Kidney glomerular epithelial cell (primary cell): ENCODE measurements around the gene EFR3B.
A peak's percentile ranks its signal among the peaks of the same experiment; 100 is the strongest.
"Not testable (repeated sequence)": the region's sequence is repeated elsewhere in the genome, so short reads cannot be mapped to it uniquely, and the experiment has no call there.

Experiments
- DNase-seq: peaks from one replicate; lab custom pipeline; 2025; lab: John Stamatoyannopoulos, UW

EFR3B gene

DNA sequence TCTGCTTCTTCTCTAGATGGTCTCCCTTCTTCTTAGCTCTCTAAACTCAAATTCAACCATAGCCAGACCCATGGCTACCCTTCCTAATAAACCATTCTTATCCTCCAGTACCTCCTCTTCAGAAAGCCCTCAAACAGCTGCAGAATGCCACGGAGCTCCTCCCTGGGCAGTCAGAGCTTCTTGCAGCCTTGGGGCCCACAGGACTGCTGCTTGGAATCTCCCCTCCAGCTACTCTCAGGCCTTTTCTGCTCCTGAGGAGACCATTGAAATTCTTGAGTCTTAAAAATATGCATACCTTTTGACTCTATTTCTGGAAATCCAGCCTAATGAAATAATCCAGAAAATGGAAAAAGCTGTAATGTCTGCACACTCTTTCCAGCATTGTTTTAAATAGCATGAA is 30.7 kb downstream of the EFR3B start:
- DNase-seq = no peak

DNA sequence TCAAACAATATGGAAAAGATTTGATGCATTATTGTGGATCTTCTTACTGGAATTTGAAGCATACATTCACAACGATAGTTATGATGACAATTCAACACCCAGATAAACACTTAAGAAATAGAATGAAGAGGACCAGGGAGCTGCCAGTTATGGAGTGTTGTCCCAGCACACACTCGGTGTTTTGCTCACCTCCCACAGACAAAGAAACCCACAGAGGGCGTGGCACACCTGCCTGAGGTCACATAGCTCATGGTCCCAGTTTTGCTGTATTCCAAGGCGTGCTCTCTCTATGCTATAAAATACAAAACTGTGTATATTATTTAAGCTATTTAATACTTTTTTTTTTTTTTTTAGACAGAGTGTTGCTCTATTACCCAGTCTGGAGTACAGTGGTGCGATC is 31.1 kb downstream of the EFR3B start:
- DNase-seq = no peak

DNA sequence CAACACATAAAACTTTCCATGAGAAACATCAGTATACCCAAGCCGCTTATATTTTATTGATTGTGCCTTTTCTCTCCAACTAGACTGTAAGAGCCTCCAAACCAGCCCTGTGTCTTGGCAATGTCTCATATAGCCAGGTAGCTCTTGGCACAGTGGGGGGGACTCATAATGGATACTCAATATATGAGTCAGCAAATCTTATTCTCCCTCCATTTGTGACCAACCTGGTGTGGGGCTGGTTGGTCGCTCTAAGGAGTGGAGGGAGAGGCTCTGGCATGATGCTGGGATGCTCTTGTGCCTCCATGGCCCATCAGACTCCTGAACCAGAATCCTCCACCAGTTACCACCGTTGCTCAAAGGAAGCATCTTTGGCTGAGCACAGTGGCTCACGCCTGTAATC is 32.0 kb downstream of the EFR3B start:
- no peak for DNase-seq

DNA sequence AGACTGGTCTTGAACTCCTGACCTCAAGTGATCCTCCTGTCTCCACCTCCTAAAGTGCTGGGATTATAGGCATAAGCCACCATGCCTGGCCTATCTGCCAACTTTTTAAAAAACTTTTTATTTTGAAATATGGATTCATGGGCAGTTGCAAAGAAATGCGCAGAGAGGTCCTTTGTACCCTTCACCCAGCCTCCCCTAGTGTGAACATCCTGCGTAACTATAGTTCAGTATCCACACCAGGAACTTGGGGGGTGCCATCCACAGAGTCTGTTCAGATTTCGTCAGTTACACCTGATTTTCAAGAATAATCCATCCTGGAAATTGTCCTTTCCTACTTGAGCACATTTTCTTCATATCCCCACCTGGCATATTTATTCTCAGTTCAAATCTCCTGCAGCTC is 33.0 kb downstream of the EFR3B start:
- no peak for DNase-seq

DNA sequence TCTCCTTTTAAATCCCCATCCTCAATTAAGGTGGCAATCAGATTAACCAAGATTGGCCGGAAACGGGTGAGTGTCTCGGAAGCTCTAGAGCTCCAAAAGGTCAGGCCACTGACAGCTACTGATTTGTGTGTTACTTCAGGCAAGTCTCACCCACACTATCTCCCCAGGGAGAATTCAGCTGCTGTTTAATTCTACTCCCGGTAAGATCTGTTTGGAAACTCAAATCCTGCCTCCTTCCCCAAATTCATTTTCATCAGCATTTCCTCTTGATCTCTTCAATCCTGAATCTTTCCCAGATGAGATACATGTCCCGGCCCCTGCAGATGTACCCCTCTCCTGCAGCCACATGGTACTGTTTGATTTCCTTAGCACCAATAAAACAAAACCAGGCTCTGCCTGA is 34.9 kb downstream of the EFR3B start:
- no peak for DNase-seq

- DNase-seq = no peak
Observed at GRCh38 chr2:25077789-25078169, 35.9 kb downstream of the EFR3B start.

GRCh38 chr2:25078170-25079049 is 36.5 kb downstream of the EFR3B start:
- DNase-seq = peak; percentile 97

DNA sequence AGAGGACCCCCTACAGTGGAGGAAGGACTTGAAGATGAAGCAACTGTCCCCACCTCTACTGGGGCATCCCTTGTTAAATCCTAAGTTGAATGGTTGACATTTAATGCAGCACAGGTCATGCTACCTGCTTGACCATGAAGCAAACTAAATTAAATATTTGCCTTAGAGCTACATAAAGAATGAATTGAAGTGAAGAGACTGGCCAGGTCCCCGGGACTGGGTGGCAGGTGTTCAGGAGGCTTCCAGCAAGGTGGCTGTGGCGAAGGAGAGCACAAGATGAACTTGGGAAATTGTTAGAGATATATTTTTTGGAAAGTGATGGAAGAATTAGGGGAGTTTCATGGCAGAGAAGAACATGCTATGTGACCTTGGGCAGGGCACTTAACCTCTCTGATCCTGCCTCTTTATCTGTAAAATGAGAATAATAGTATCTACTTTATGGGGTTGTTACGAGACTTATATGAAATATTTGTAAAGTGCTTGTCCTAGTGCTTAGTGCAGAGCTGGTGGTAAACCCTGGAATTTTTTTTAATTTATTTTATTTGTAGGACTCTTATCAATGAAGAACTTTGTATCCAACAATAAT is 37.3 kb downstream of the EFR3B start:
- DNase-seq = no peak

DNA sequence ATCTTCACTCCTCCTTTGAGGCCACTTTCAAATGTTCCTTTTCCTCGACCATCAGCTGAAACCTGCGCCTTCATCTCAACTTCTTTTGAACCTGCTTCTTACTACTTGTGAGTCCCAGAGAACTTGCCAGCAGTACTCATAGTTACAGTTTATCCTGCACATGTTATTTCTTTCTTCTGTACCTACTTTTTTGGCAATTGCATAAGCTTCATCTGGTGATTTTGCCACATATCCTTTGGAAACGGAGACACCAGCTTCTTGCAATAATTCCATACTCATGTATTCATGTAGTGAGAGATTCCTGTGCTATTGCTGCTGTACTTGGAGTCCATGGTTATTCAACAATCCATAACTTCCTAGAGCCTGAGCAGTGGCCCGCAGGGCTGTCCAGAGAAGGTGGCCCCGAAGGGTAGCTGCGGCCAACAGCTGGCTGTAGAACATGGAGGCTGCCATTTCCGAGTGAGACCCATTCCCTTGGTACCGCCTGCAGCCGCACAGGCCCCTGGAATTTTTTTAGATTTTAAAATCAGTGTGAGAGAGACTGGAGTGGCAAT is 39.4 kb downstream of the EFR3B start:
- DNase-seq = no peak

- no peak for DNase-seq
Observed at GRCh38 chr2:25082002-25082622, 40.2 kb downstream of the EFR3B start.

DNA sequence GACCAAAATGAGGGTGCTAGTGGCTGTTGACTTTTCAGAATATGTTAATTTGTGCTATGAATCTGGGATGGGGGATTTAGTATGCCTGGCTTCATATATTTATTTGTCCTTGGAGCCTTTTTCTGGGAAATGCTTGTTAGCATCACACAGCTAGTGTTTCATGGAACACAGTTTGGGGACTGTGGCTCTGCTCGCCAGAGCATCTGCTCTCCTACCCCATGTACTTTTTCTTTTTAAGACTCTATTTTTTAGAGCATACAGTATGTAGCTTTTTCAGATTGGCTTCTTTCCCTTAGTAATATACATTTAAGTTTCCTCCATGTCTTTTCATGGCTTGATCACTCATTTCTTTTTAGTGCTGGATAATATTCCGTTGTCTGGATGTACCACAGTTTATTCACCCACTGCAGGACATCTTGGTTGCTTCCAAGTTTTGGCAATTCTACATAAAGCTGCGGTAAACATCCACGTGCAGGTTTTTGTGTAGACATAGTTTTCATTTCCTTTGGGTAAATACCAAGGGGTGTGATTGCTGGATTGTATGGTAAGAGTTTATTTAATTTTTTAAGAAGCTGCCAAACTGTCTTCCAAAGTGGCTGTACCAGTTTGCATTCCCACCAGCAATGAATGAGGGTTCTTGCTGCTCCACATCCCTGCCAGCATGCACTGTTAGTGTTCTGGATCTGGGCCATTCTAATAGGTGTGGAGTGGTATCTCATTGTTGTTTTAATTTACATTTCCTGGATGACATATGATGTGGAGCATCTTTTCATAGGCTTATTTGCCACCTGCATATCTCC is 44.1 kb downstream of the EFR3B start:
- DNase-seq = no peak

- DNase-seq = no peak
Observed at GRCh38 chr2:25088817-25089516, 47.1 kb downstream of the EFR3B start.

DNA sequence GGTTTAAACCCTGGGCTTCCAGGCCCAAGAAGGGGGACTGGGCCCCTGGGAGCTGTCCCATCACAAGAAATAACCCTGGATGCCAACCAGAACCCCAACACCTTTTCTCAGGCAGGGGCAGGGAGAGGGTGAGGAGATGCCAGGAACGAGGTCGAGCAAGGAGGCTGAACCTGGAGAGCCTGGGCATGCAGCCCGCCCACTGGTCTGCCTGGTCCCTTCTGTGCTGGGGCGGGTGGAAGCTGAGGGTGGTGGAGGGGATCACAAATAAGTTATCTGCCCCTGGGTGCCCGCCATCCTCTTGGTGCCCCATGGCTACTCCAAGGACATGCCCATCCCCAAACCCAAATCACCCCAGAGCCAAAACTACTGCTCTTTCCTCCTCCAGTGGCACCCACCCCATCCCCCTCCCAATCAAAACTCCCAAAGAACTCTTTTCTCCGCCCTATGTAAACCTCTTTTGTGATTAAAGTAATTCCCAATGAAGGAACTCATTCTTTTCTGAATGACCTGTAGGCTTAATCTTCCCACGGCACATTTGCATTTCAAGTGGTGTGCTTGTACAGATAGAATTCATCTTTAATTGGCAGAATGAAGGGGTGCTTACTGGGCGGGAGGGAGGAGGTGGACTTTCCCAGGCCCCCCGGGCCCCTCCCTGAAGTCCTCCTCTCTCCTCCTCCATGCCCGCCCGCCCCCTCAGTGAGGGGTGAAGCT is 47.9 kb downstream of the EFR3B start:
- DNase-seq = no peak

- no peak for DNase-seq
Observed at GRCh38 chr2:25090801-25091200, 48.9 kb downstream of the EFR3B start.

- DNase-seq = no peak
Observed at GRCh38 chr2:25091265-25091664, 49.4 kb downstream of the EFR3B start.

DNA sequence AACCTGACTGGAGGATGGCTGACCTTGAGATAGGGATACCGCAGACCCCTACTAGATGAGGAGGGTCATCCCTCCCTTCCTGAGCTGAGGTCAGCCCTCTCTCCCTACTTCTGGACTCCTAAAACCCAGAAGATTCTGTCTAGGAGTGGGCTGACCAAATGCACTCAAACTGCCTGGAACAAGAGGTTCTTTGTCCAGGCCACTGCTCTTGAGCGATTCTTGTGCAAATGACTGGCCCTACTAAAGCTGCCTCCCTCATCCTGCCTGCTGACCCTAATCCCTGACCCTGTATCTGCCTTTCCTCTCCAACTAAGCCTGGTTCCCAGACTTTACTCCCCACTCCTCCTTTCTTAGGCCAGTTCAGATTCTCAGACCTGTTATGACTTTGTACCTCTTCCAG is 56.2 kb downstream of the EFR3B start:
- DNase-seq = no peak

- no peak for DNase-seq
Observed at GRCh38 chr2:25098670-25099486, 57.0 kb downstream of the EFR3B start.

DNA sequence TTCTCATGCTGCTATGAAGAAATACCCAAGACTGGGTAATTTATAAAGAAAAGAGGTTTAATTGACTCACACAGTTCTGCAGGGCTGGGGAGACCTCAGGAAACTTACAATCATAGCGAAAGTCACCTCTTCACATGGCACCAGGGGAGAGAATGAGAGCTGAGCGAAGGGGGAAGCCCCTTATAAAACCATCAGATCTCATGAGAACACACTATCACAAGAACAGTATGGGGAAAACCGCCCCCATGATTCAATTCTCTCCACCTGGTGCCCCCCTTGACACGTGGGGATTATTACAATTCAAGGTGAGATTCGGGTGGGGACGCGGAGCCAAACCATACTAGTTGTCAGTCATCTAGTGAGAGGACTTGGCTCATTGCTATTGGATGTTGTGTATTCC is 60.5 kb downstream of the EFR3B start:
- not testable (repeated sequence) for DNase-seq

DNA sequence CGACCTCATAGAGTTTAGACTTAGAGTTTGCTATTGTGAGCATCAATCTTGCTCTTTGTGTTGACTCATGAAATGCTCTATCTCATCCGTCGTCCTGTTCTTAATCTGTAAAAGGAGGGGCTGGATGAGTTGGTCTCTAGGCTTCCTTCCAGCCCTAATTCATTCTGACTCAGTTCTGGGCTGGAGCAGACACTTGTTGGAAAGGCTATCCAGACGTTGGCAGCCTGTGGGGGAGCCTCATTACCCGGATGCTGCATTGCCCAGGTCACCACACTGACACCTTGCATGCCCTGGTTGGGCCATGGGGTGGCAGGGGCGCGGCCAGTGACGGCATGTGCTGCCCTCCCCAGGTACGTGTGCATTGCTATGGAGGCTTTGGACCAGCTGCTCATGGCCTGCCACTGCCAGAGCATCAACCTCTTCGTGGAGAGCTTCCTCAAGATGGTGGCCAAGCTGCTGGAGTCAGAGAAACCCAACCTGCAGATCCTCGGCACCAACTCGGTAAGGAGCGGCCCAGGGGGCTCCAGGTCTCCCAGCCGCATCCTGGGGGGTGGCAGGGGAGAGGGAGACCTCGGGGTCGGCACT is 61.5 kb downstream of the EFR3B start:
- DNase-seq = peak; percentile 26

GRCh38 chr2:25104736-25105135 is 62.9 kb downstream of the EFR3B start:
- DNase-seq = no peak
